WTC11 (cell line): ENCODE data around the gene SLC24A4. TPM values are rescaled to one million over a fixed set of nuclear protein-coding genes. Genes with fewer than 3 reads are reported as not detected.

Source experiments
- ATAC-seq: fragments of 200-7000 bp; cut with Tn5 transposase; 2 replicates; pipeline ENCODE4 v1.10.0; 2021; ENCODE audit warnings: mild to moderate bottlenecking, moderate library complexity
- CTCF ChIA-PET: fragments of 300-600 bp; sonication (Branson Sonifier 250); formaldehyde crosslinking; loops from one replicate; lab custom pipeline; 2021; ENCODE audit warnings: antibody characterized with exemption; lab: Charles Lee
- POLR2A ChIA-PET: fragments of 350-600 bp; sonication (Branson Sonifier 250); formaldehyde crosslinking; loops from one replicate; lab custom pipeline; 2021; ENCODE audit warnings: antibody characterized with exemption; lab: Charles Lee
- DNase-seq: peaks from one replicate; pipeline ENCODE4 v3.0.0; 2021; ENCODE audit warnings: low spot score
- H3K27ac Mint-ChIP-seq: 2 replicates; pipeline ENCODE4 v1.8.0; 2021; ENCODE audit warnings: mixed read lengths
- H3K27me3 Mint-ChIP-seq: 2 replicates; pipeline ENCODE4 v1.8.0; 2021; ENCODE audit warnings: low read depth, mild to moderate bottlenecking, moderate library complexity, mixed read lengths
- H3K36me3 Mint-ChIP-seq: 2 replicates; pipeline ENCODE4 v1.8.0; 2021; ENCODE audit warnings: mixed read lengths
- H3K4me1 Mint-ChIP-seq: 2 replicates; pipeline ENCODE4 v1.8.0; 2022; ENCODE audit warnings: mixed read lengths
- H3K4me3 Mint-ChIP-seq: 2 replicates; pipeline ENCODE4 v1.8.0; 2021; ENCODE audit warnings: mild to moderate bottlenecking, moderate library complexity, mixed read lengths
- H3K9me3 Mint-ChIP-seq: 2 replicates; pipeline ENCODE4 v1.8.0; 2021; ENCODE audit warnings: mixed read lengths
- AFF4 ChIP-seq: sonication (generic); formaldehyde crosslinking; IDR thresholded peaks from 2 replicates; pipeline ENCODE4 v1.8.1; 2023; ENCODE audit warnings: mild to moderate bottlenecking, missing genetic modification reagents, borderline replicate concordance
- GABPB1 ChIP-seq: sonication (generic); formaldehyde crosslinking; IDR thresholded peaks from 2 replicates; pipeline ENCODE4 v1.8.1; 2023; ENCODE audit warnings: mild to moderate bottlenecking, missing genetic modification reagents
- HMGA2 ChIP-seq: fragments of 250-450 bp; sonication (Bioruptor Pico); IDR thresholded peaks from 2 replicates; pipeline ENCODE4 v1.4.0; 2021; ENCODE audit warnings: mild to moderate bottlenecking, moderate library complexity
- IRF2 ChIP-seq: sonication (generic); formaldehyde crosslinking; IDR thresholded peaks from 2 replicates; pipeline ENCODE4 v1.8.0; 2022; ENCODE audit warnings: low read depth, missing genetic modification reagents, borderline replicate concordance
- JAZF1 ChIP-seq: fragments of 250-450 bp; sonication (Bioruptor Pico); IDR thresholded peaks from 2 replicates; pipeline ENCODE4 v1.9.0; 2021; ENCODE audit warnings: moderate library complexity, mild to moderate bottlenecking, inconsistent platforms
- NR2C2 ChIP-seq: sonication (generic); formaldehyde crosslinking; IDR thresholded peaks from 2 replicates; pipeline ENCODE4 v1.8.0; 2022; ENCODE audit warnings: mild to moderate bottlenecking, missing genetic modification reagents
- PRDM15 ChIP-seq: sonication (generic); formaldehyde crosslinking; IDR thresholded peaks from 2 replicates; pipeline ENCODE4 v1.8.0; 2022; ENCODE audit warnings: missing genetic modification reagents
- SMAD4 ChIP-seq: sonication (generic); formaldehyde crosslinking; IDR thresholded peaks from 2 replicates; pipeline ENCODE4 v1.8.0; 2022; ENCODE audit warnings: mild to moderate bottlenecking, missing genetic modification reagents
- ZNF532 ChIP-seq: fragments of 250-450 bp; sonication (Bioruptor Pico); IDR thresholded peaks from 2 replicates; pipeline ENCODE4 v1.9.0; 2021; ENCODE audit warnings: mild to moderate bottlenecking, borderline replicate concordance
- total RNA-seq: library from RNA; stranded (reverse); gene quantifications from 3 replicates; pipeline ENCODE4 v1.2.3, GENCODE V29; 2021

Gene SLC24A4
- total RNA-seq, 1 experiment from 2014 or later = 0.90 TPM

GRCh38 chr14:92540472-92541048 is 217.6 kb downstream of the SLC24A4 start (continued):
- TF ChIP-seq AFF4 (CRISPR knock-in tag) (no peak), SMAD4 (CRISPR knock-in tag) (no peak), GABPB1 (no peak)

GRCh38 chr14:92542766-92543554 is 220.0 kb downstream of the SLC24A4 start:
- ATAC-seq (no peak), DNase-seq (no peak)
- Mint-ChIP-seq H3K4me1 (peaks cover 6% of the 10 kb centered on the region), H3K9me3 (no peaks in the 10 kb centered on the region), H3K27me3 (no peaks in the 10 kb centered on the region), H3K36me3 (no peaks in the 10 kb centered on the region), H3K4me3 (no peak overlapping the region), H3K27ac (no peak overlapping the region)
- TF ChIP-seq PRDM15 (CRISPR knock-in tag) = no peak
- TF ChIP-seq ZNF532 (CRISPR knock-in tag) = no peak
- TF ChIP-seq IRF2 = no peak
- TF ChIP-seq HMGA2 = no peak
- no peak for TF ChIP-seq NR2C2
- no peak for TF ChIP-seq JAZF1 (CRISPR knock-in tag)
- CTCF ChIA-PET = interaction anchor here (0.6 to 1.2 kb wide), 3 partner anchors 28 to 70 kb away, joined by 3 to 5 read pairs (median 3); no protein-coding TSS in a partner anchor
- POLR2A ChIA-PET = interaction anchor here (0.7 kb wide), 1 partner anchor 108 kb away, joined by 5 read pairs; no protein-coding TSS in a partner anchor
